GM19238 (cell line): ENCODE data around the gene ZC3HAV1.
A peak's percentile ranks its signal among the peaks of the same experiment; 100 is the strongest.
"Not testable (repeated sequence)": the region's sequence is repeated elsewhere in the genome, so short reads cannot be mapped to it uniquely, and the experiment has no call there.

Experiments
- DNase-seq: peaks from one replicate; pipeline ENCODE4 v3.0.0; 2011; ENCODE audit warnings: low spot score; ENCODE audit not compliant: insufficient read length

Gene ZC3HAV1

GRCh38 chr7:139087212-139087611 is 22.3 kb downstream of the ZC3HAV1 start:
- no peak for DNase-seq

GRCh38 chr7:139086454-139086853 is 23.1 kb downstream of the ZC3HAV1 start:
- no peak for DNase-seq

- no peak for DNase-seq
These were observed 24.8 kb downstream of the ZC3HAV1 start for GRCh38 chr7:139084709-139085108.

- DNase-seq, result no peak
These were observed 27.9 kb downstream of the ZC3HAV1 start for GRCh38 chr7:139081584-139081983.

GRCh38 chr7:139080905-139081304 is 28.6 kb downstream of the ZC3HAV1 start:
- no peak for DNase-seq

- DNase-seq, result no peak
These were observed 29.7 kb downstream of the ZC3HAV1 start for GRCh38 chr7:139079861-139080260.

- DNase-seq, result no peak
These were observed 30.6 kb downstream of the ZC3HAV1 start for GRCh38 chr7:139078911-139079310.

GRCh38 chr7:139078399-139078798 is 31.1 kb downstream of the ZC3HAV1 start:
- DNase-seq, result no peak

- DNase-seq, result not testable (repeated sequence)
These were observed 31.8 kb downstream of the ZC3HAV1 start for GRCh38 chr7:139077706-139078105.

- no peak for DNase-seq
These were observed 33.4 kb downstream of the ZC3HAV1 start for GRCh38 chr7:139075871-139076686.

GRCh38 chr7:139075031-139075652 is 34.4 kb downstream of the ZC3HAV1 start:
- peak; percentile 54 for DNase-seq

GRCh38 chr7:139072796-139073195 is 36.7 kb downstream of the ZC3HAV1 start:
- DNase-seq, result no peak

GRCh38 chr7:139071680-139072079 is 37.8 kb downstream of the ZC3HAV1 start:
- DNase-seq, result no peak

- DNase-seq, result no peak
These were observed 40.7 kb downstream of the ZC3HAV1 start for GRCh38 chr7:139068544-139069399.

GRCh38 chr7:139066315-139066714 is 43.2 kb downstream of the ZC3HAV1 start:
- no peak for DNase-seq

- no peak for DNase-seq
These were observed 44.2 kb downstream of the ZC3HAV1 start for GRCh38 chr7:139065323-139065722.

GRCh38 chr7:139061416-139061815 is 48.1 kb downstream of the ZC3HAV1 start:
- no peak for DNase-seq

GRCh38 chr7:139060695-139061237 is 48.8 kb downstream of the ZC3HAV1 start:
- DNase-seq, result no peak

GRCh38 chr7:139059905-139060304 is 49.6 kb downstream of the ZC3HAV1 start:
- no peak for DNase-seq

- no peak for DNase-seq
These were observed 50.6 kb downstream of the ZC3HAV1 start for GRCh38 chr7:139058943-139059342.

- no peak for DNase-seq
These were observed 53.8 kb downstream of the ZC3HAV1 start for GRCh38 chr7:139055674-139056073.

GRCh38 chr7:139054656-139055055 is 54.9 kb downstream of the ZC3HAV1 start:
- not testable (repeated sequence) for DNase-seq
